ENCODE data around the gene PCDHGA3. TPM values are rescaled to one million over a fixed set of nuclear protein-coding genes. Genes with fewer than 3 reads are reported as not detected.

Gene PCDHGA3
- total and polyA plus RNA-seq, 9 of the 15 experiments (the other 6 are each of a cell fraction or from before 2014, with no cell fraction given): 0.13 to 0.28 (median 0.18) TPM; not detected in 2

GRCh38 chr5:141328231-141328630, 15.4 kb upstream of the PCDHGA3 start:
- no peak for FAIRE-seq

More at GRCh38 chr5:141328231-141328630, 15.4 kb upstream of the PCDHGA3 start:
- ATAC-seq (no peak), DNase-seq (ENCODE audit: extremely low read depth in 1 of 4, low spot score in 3 of 4) (no peak)
- Histone ChIP-seq H3K27me3 (ENCODE audit: control insufficient read depth in 2 of 2, insufficient read depth in 2 of 2, low read length in 2 of 2) (peaks cover 0 to 6% of the 10 kb centered on the region in 2 experiments; a peak in 3 of 5 replicates), H2AFZ (ENCODE audit: low read depth, low read length) (no peak overlapping the region), H3K4me3 (no peak overlapping the region), H3K9me3 (replicated peaks; ENCODE audit: control insufficient read depth, insufficient read depth, low read depth, low read length) (no peaks in the 10 kb centered on the region), H4K20me1 (replicated peaks; ENCODE audit: control insufficient read depth, insufficient read depth, low read length) (no peaks in the 10 kb centered on the region), H3K9ac (ENCODE audit: insufficient read depth in 1 of 2, low read depth in 2 of 2, low read length in 2 of 2) (no peak overlapping the region), H3K4me2 (ENCODE audit: insufficient read depth, low read length) (no peak overlapping the region), H3K27ac (ENCODE audit: extremely low read depth, low read depth, low read length) (no peak overlapping the region), H3K79me2 (ENCODE audit: control insufficient read depth, insufficient read depth, low read length) (no peaks in the 10 kb centered on the region), H3K4me1 (replicated peaks in 1 of 2; ENCODE audit: control insufficient read depth in 2 of 2, insufficient read depth in 2 of 2, low read length in 2 of 2) (no peaks in the 10 kb centered on the region; a peak in 1 of 5 replicates), H3K9me1 (ENCODE audit: control insufficient read depth, insufficient read depth, low read length) (no peaks in the 10 kb centered on the region), H3K36me3 (ENCODE audit: control insufficient read depth, insufficient read depth, low read length) (no peaks in the 10 kb centered on the region)
- WGBS (ENCODE audit: insufficient coverage, low coverage, missing lambda C conversion rate): 15% methylated on average over 8 of the region's 8 CpGs
- in situ Hi-C loops (cut with MboI) (no loop called here), intact Hi-C loops (cut with micrococcal nuclease) (loop anchor here (5.0 to 10.0 kb wide), 2 partner anchors 44 to 113 kb away; partner anchors contain the start of genes PCDHB13, PCDHGA6 and PCDHGB3)
- BruUV-seq (replicated peaks): no TSS peak
- ChIA-PET CTCF (ENCODE audit: low intra/inter-chr PET ratio) (no interaction called here), POLR2A (interaction anchor here (1.2 kb wide), 1 partner anchor 8 kb away, joined by 5 read pairs; the partner anchor contains the start of gene TAF7)
- no peak for TF ChIP-seq ZNF212 (CRISPR knock-in tag; IDR thresholded peaks at IDR 0.05)
- TF ChIP-seq CBFB (CRISPR knock-in tag; IDR thresholded peaks at IDR 0.05): 0 out of 2 replicates have a peak, but pooled peaks have one; percentile 37
- TF ChIP-seq MBD1 (CRISPR knock-in tag; IDR thresholded peaks at IDR 0.05): no peak
- TF ChIP-seq U2AF1 (optimal IDR thresholded peaks at IDR 0.05; ENCODE audit: low read depth, low read length): no peak
- TF ChIP-seq RBM22 (IDR thresholded peaks at IDR 0.05; ENCODE audit: low read depth, low read length, poor library complexity, severe bottlenecking): no peak
